GM23248 (cell line): ENCODE measurements around the gene TBXAS1.

Experiments
- EZH2 ChIP-seq: fragments of 200-600 bp; sonication (generic); IDR thresholded peaks from 2 replicates; pipeline ENCODE4 v1.6.1; 2018; ENCODE audit warnings: antibody characterized with exemption, mild to moderate bottlenecking; ENCODE audit not compliant: insufficient read depth, poor library complexity, severe bottlenecking
- EZH2phosphoT487 ChIP-seq: fragments of 200-600 bp; sonication (generic); IDR thresholded peaks from 2 replicates; pipeline ENCODE4 v1.6.1; 2018; ENCODE audit warnings: antibody characterized with exemption, moderate library complexity, mild to moderate bottlenecking, low read depth; ENCODE audit not compliant: insufficient read depth

- TF ChIP-seq EZH2 = no peak
- no peak for TF ChIP-seq EZH2phosphoT487
These were observed 200.0 kb downstream of the TBXAS1 start for GRCh38 chr7:140029072-140029471.
